SHP77 treated with DMSO at 0.1 percent for 48 hours (cell line): ENCODE measurements around the gene NTHL1.
A peak's percentile ranks its signal among the peaks of the same experiment; 100 is the strongest.

ENCODE experiments used
- DNase-seq: peaks from one replicate; lab custom pipeline; 2025; lab: John Stamatoyannopoulos, UW

Gene NTHL1

GRCh38 chr16:2008009-2008526 is 39.6 kb downstream of the NTHL1 start:
- DNase-seq: no peak

GRCh38 chr16:2007081-2007836 is 40.4 kb downstream of the NTHL1 start:
- DNase-seq: no peak

- DNase-seq: no peak
These were observed 41.3 kb downstream of the NTHL1 start for GRCh38 chr16:2006317-2006716.

- no peak for DNase-seq
These were observed 42.0 kb downstream of the NTHL1 start for GRCh38 chr16:2005646-2006045.

- no peak for DNase-seq
These were observed 42.7 kb downstream of the NTHL1 start for GRCh38 chr16:2004795-2005517.

- DNase-seq: peak; percentile 81
These were observed 43.6 kb downstream of the NTHL1 start for GRCh38 chr16:2003827-2004641.

- DNase-seq: no peak
These were observed 44.3 kb downstream of the NTHL1 start for GRCh38 chr16:2003231-2003826.

- DNase-seq: no peak
These were observed 45.0 kb downstream of the NTHL1 start for GRCh38 chr16:2002406-2003230.

- DNase-seq: no peak
These were observed 45.9 kb downstream of the NTHL1 start for GRCh38 chr16:2001456-2002355.

GRCh38 chr16:2001035-2001434 is 46.6 kb downstream of the NTHL1 start:
- no peak for DNase-seq

- no peak for DNase-seq
These were observed 47.6 kb downstream of the NTHL1 start for GRCh38 chr16:1999866-2000514.

- DNase-seq: no peak
These were observed 48.5 kb downstream of the NTHL1 start for GRCh38 chr16:1998852-1999801.

- no peak for DNase-seq
These were observed 49.2 kb downstream of the NTHL1 start for GRCh38 chr16:1998360-1998835.

- DNase-seq: no peak
These were observed 49.9 kb downstream of the NTHL1 start for GRCh38 chr16:1997494-1998359.

- no peak for DNase-seq
These were observed 53.9 kb downstream of the NTHL1 start for GRCh38 chr16:1993731-1994131.

- DNase-seq: no peak
These were observed 54.8 kb downstream of the NTHL1 start for GRCh38 chr16:1992704-1993317.
